ENCODE measurements around the gene RBMS1. TPM values are rescaled to one million over a fixed set of nuclear protein-coding genes. Genes with fewer than 3 reads are reported as not detected.

Gene RBMS1
- total RNA-seq, 4 donors from 2014 or later: 133 to 180 (median 139) TPM

DNA sequence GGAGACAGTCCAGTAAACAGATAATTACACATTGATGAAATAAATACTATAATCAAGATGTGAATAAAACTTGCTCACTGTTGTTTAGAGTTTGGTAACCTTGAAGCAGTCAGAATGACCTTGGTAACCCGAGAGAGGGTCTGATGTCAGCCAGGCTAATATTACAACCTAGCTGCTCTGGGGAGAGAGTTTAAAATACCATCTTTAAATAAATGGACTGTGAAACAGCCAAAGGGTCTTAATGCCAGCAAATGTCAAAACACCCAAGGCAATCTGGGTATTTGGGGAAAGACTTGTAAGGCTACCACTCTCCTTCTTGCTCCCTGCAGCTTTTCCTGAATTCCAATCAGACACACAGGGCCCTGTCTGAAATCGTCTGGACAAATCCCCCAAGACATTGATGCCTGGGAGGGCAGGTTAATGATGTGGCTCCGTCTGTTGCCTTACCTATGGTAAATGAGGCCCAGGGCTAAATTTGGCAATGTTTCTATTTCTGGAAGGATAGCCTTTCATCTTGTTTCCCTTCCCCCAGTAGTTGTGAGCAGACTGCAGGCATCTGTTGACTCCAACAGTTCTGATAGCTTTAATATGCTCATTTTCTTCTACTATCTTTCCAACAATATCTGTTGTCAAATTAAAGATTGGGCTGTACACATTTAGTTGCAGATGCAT is 250.6 kb downstream of the RBMS1 start:
- TF ChIP-seq, protein P1, sequence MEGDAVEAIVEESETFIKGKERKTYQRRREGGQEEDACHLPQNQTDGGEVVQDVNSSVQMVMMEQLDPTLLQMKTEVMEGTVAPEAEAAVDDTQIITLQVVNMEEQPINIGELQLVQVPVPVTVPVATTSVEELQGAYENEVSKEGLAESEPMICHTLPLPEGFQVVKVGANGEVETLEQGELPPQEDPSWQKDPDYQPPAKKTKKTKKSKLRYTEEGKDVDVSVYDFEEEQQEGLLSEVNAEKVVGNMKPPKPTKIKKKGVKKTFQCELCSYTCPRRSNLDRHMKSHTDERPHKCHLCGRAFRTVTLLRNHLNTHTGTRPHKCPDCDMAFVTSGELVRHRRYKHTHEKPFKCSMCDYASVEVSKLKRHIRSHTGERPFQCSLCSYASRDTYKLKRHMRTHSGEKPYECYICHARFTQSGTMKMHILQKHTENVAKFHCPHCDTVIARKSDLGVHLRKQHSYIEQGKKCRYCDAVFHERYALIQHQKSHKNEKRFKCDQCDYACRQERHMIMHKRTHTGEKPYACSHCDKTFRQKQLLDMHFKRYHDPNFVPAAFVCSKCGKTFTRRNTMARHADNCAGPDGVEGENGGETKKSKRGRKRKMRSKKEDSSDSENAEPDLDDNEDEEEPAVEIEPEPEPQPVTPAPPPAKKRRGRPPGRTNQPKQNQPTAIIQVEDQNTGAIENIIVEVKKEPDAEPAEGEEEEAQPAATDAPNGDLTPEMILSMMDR (IDR thresholded peaks at IDR 0.05): no peak
- ATAC-seq (ENCODE audit: low FRiP score) (no peak), DNase-seq (ENCODE audit: low spot score) (no peak)

DNA sequence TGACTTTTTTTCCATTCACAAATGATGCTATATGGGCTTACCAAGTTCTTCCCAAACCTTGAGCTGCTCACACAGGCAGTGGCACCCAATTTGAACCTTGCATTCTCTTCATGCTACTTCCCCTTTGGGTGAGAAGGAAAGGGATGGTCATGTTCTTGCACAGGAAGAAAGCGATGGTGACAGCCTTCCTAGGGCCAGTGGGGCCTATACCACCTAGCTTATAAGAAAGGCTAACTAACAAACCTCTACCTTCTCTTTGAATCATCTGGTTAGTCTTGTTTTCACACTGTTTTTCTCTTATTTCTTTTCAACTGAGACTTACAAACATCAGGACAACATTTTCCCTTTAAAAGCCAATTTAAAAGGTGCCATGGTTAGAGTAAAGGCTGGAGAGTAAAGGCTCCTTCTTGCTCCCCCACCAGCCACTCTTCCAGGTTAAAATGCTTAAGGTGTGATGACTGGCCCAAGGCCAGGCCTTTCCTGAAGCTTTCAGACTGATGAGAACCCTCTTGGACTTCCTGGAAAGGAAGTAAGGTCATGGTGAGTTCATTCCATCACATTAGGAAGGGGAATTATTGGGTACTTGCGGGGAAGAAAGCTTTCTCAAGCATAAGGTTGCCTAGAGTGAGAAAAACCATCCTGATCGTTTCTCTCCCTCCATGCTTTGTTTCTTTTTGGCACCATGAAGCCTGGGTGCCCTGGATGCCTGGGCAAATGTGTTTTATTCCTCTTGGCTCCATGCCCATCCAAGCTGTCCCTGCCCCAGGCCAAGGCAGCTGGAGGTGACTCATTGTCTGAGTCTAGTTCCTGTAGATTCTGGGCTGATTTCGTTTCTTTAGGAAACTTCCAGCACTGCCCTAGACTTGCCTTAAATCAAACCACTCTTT is 252.1 kb downstream of the RBMS1 start:
- TF ChIP-seq, protein P1 (IDR thresholded peaks at IDR 0.05): no peak
- DNase-seq (ENCODE audit: low spot score) (no peak), ATAC-seq (ENCODE audit: low FRiP score) (peak; percentile 45)

DNA sequence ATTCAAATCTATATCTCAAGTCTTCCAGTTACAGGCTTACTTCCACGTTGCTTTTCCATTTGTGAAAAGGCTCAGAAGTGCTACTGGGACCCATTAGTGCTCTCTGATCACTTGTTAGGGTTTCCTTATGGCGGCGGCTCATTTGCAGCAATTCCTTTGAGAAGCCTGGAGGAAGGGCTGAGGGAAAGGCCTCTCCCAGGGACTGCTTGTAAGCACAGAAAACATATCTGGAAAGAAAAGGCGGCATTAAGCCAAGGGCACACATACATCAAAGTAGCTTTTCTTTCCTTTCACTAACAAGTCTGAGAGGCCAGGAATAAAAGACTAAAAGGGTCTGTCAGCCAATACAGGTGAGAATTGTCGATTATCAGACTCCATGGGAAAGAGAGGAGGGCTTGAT is 254.2 kb downstream of the RBMS1 start:
- TF ChIP-seq, protein P1 (IDR thresholded peaks at IDR 0.05): no peak
- DNase-seq (ENCODE audit: low spot score) (no peak), ATAC-seq (ENCODE audit: low FRiP score) (no peak)

DNA sequence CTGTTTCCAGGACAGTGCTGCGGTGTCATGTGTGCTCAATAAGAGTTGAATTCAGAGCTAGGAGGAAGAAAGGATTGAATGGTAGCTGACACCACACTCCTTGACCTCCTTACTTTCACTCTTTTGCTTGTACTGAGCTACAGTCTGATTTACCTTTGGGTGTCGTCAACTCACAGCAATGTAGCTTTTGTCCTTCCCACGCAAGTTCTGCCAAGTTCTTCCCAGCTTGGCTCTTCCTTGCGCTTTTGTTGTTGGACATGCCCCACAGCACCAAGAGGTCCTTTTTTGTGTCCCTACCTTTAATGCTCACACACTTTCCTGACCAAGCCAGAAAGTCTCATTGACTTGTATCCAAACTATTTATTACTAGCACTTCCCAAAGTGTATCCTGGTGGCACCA is 255.2 kb downstream of the RBMS1 start:
- DNase-seq (ENCODE audit: low spot score): no peak

DNA sequence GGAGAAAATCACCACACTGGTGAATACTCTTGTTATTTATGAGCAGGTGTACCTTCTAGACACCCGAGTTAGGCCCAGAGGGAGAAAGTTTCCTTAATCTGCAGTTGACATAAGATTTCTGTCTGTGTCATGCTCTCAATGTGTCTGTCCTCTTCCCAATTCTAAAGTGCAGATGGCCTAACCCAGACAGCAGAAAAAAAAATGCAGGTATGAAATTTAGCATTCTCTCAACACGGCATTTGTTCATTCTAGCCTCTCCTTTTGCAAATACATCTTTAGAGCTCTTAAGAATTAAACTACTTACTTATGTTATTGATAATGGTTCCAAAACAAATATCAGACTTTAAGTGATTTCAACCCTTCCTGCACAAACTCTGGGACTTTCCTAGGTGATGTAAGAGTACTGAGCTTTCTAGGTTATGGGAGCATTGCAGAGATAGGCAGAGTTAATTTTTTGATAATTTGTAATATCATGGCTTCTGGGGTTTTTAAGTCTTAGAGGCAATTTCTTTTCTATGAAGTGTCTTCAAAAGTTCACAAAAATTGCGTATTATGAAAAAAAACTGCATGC is 260.6 kb downstream of the RBMS1 start:
- DNase-seq (ENCODE audit: low spot score) (no peak), ATAC-seq (ENCODE audit: low FRiP score) (no peak)
- TF ChIP-seq, protein P1 (IDR thresholded peaks at IDR 0.05): no peak

More for the DNA sequence above, 255.2 kb downstream of the RBMS1 start:
- TF ChIP-seq, protein P1 (IDR thresholded peaks at IDR 0.05): no peak
- ATAC-seq (ENCODE audit: low FRiP score): peak; percentile 45

DNA sequence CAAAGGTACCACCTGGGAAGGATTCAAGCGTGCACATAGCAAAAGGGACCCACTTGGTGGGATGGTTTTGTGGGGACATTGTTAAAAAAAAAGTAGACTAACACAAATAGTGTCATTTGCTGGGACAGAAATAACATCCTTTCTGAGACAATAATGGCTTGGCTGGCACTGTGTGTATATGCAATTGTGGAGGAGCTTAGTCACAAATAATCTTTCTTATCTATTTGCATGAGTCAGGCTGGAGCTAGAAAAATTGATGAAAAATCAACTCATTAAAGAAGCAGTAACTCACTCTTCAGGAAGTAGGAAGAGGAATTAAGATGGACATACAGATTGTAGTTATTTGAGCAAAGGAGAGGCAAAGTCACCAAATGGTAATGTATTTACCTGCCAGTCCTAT is 264.0 kb downstream of the RBMS1 start:
- ATAC-seq (ENCODE audit: low FRiP score): no peak
- DNase-seq (ENCODE audit: low spot score): no peak
- TF ChIP-seq, protein P1 (IDR thresholded peaks at IDR 0.05): no peak

All from omental fat pad (tissue), 4 donors.